Mesenchymal stem cell (in vitro differentiated cells and primary cell): Measurements from ENCODE around the gene FOXP1.
A peak's percentile ranks its signal among the peaks of the same experiment; 100 is the strongest.

Source experiments
- DNase-seq: peaks from one replicate; pipeline ENCODE4 v3.0.0-alpha.2; 2013
- H2AFZ ChIP-seq: one replicate; pipeline ENCODE4 v1.6.1; 2013; ENCODE audit warnings: low read depth, mild to moderate bottlenecking, control low read depth, inconsistent platforms, low read length, moderate library complexity
- H2AK5ac ChIP-seq: 2 replicates; pipeline ENCODE4 v1.6.1; 2013; ENCODE audit warnings: low read length, moderate library complexity, mild to moderate bottlenecking, inconsistent platforms; ENCODE audit not compliant: severe bottlenecking
- H2BK120ac ChIP-seq: one replicate; pipeline ENCODE4 v1.6.1; 2013; ENCODE audit warnings: low read depth, mild to moderate bottlenecking, inconsistent platforms, low read length, moderate library complexity
- H2BK12ac ChIP-seq, 2 experiments: one replicate each; pipeline ENCODE4 v1.6.1; 2013; ENCODE audit warnings: inconsistent platforms in 2 of 2, low read length in 2 of 2, mild to moderate bottlenecking in 2 of 2, moderate library complexity in 2 of 2, control low read depth in 1 of 2
- H2BK15ac ChIP-seq: one replicate; pipeline ENCODE4 v1.6.1; 2013; ENCODE audit warnings: mild to moderate bottlenecking, low read depth, inconsistent platforms; ENCODE audit not compliant: poor library complexity, severe bottlenecking
- H2BK5ac ChIP-seq: 2 replicates; pipeline ENCODE4 v1.6.1; 2013; ENCODE audit warnings: low read depth, mild to moderate bottlenecking, low read length, control low read depth, inconsistent platforms; ENCODE audit not compliant: poor library complexity, severe bottlenecking
- H3K14ac ChIP-seq, 2 experiments: one replicate each; pipeline ENCODE4 v1.6.1; 2013; ENCODE audit warnings: inconsistent platforms in 2 of 2, low read length in 2 of 2, control low read depth in 1 of 2, mild to moderate bottlenecking in 1 of 2, moderate library complexity in 1 of 2
- H3K18ac ChIP-seq, 2 experiments: one replicate each; pipeline ENCODE4 v1.6.1; 2013; ENCODE audit warnings: inconsistent platforms in 2 of 2, low read length in 2 of 2, control low read depth in 1 of 2, low read depth in 1 of 2, mild to moderate bottlenecking in 1 of 2
- H3K23ac ChIP-seq, 2 experiments: one replicate each; pipeline ENCODE4 v1.6.1; 2013; ENCODE audit warnings: inconsistent platforms in 2 of 2, low read length in 2 of 2, mild to moderate bottlenecking in 2 of 2, moderate library complexity in 2 of 2, control low read depth in 1 of 2
- H3K27ac ChIP-seq: 2 replicates; pipeline ENCODE4 v1.5.1; 2013; ENCODE audit warnings: mild to moderate bottlenecking, moderate library complexity, low read length, control low read depth, inconsistent platforms; ENCODE audit not compliant: poor library complexity, severe bottlenecking
- H3K27me3 ChIP-seq, 2 experiments: 2 replicates each; pipeline versions ENCODE4 v1.6.1 to v1.7.0; 2013; ENCODE audit warnings: low read length in 2 of 2, mild to moderate bottlenecking in 2 of 2, moderate library complexity in 2 of 2, control low read depth in 1 of 2, inconsistent platforms in 1 of 2; ENCODE audit not compliant: control insufficient read depth in 1 of 2, insufficient read depth in 1 of 2
- H3K36me3 ChIP-seq, 2 experiments: 2 replicates each; pipeline versions ENCODE4 v1.6.1 to v1.7.0; 2013; ENCODE audit warnings: low read length in 2 of 2, control low read depth in 1 of 2, inconsistent platforms in 1 of 2, low read depth in 1 of 2, mild to moderate bottlenecking in 1 of 2; ENCODE audit not compliant: insufficient read depth in 2 of 2, control insufficient read depth in 1 of 2
- H3K4ac ChIP-seq, 2 experiments: one replicate each; pipeline ENCODE4 v1.6.1; 2013; ENCODE audit warnings: inconsistent platforms in 2 of 2, low read length in 2 of 2, mild to moderate bottlenecking in 2 of 2, moderate library complexity in 2 of 2, control low read depth in 1 of 2, low read depth in 1 of 2
- H3K4me1 ChIP-seq: 2 replicates; pipeline ENCODE4 v1.6.1; 2013; ENCODE audit warnings: low read depth, low read length, control low read depth; ENCODE audit not compliant: control insufficient read depth, insufficient read depth
- H3K4me2 ChIP-seq: 2 replicates; pipeline ENCODE4 v1.6.1; 2013; ENCODE audit warnings: low read length, mild to moderate bottlenecking, inconsistent platforms; ENCODE audit not compliant: poor library complexity, severe bottlenecking
- H3K4me3 ChIP-seq, 2 experiments: 2 replicates each; pipeline versions ENCODE4 v1.5.1 to v1.7.0; 2013; ENCODE audit warnings: low read length in 2 of 2, mild to moderate bottlenecking in 2 of 2, control low read depth in 1 of 2, low read depth in 1 of 2; ENCODE audit not compliant: insufficient read depth in 1 of 2
- H3K79me1 ChIP-seq: replicated peaks from 2 replicates; pipeline ENCODE4 v1.6.1; 2013; ENCODE audit warnings: mild to moderate bottlenecking, control low read depth, low read length, inconsistent platforms; ENCODE audit not compliant: poor library complexity, severe bottlenecking
- H3K9ac ChIP-seq: 2 replicates; pipeline ENCODE4 v1.7.0; 2013; ENCODE audit warnings: mild to moderate bottlenecking, low read length, moderate library complexity
- H3K9me3 ChIP-seq: 2 replicates; pipeline ENCODE4 v1.7.0; 2013; ENCODE audit warnings: mild to moderate bottlenecking, low read length; ENCODE audit not compliant: control insufficient read depth
- H4K8ac ChIP-seq: one replicate; pipeline ENCODE4 v1.6.1; 2013; ENCODE audit warnings: inconsistent platforms, mild to moderate bottlenecking, low read length, moderate library complexity
- H4K91ac ChIP-seq: one replicate; pipeline ENCODE4 v1.6.1; 2013; ENCODE audit warnings: mild to moderate bottlenecking, low read length, inconsistent platforms
- WGBS: methylation state at CpG from one replicate; pipeline ENCODE4 v1.1.7; 2013; ENCODE audit warnings: mixed read lengths; 5-methylcytosine and 5-hydroxymethylcytosine counted together

The FOXP1 gene

GRCh38 chr3:71258116-71258515 is 325.4 kb downstream of the FOXP1 start:
- H3K9ac ChIP-seq: no peak overlapping the region
- peaks cover 6% of the 10 kb centered on the region for H3K4me1 ChIP-seq
- DNase-seq: peak; percentile 26
- no peak overlapping the region for H3K23ac ChIP-seq
- no peak overlapping the region for H2BK15ac ChIP-seq
- H3K9me3 ChIP-seq: no peaks in the 10 kb centered on the region
- H3K4me2 ChIP-seq: no peak overlapping the region
- H3K79me1 ChIP-seq: peaks cover 34% of the 10 kb centered on the region
- H4K91ac ChIP-seq: no peak overlapping the region
- H3K14ac ChIP-seq: no peak overlapping the region
- H3K4ac ChIP-seq: peak overlapping the region in 1 of 2 experiments; percentile 78
- no peak overlapping the region for H4K8ac ChIP-seq
- H2BK120ac ChIP-seq: no peak overlapping the region
- peak overlapping the region; percentile 5 for H3K27ac ChIP-seq
- no peak overlapping the region for H3K4me3 ChIP-seq
- peak overlapping the region; percentile 37 to 60 for H3K18ac ChIP-seq
- H3K27me3 ChIP-seq: no peaks in the 10 kb centered on the region
- H2AK5ac ChIP-seq: peak overlapping the region; percentile 71
- no peak overlapping the region for H2AFZ ChIP-seq
- H2BK12ac ChIP-seq: no peak overlapping the region
- WGBS: 80% methylated on average over 1 of the region's 1 CpG
- no peak overlapping the region for H2BK5ac ChIP-seq
- no peaks in the 10 kb centered on the region for H3K36me3 ChIP-seq

DNA sequence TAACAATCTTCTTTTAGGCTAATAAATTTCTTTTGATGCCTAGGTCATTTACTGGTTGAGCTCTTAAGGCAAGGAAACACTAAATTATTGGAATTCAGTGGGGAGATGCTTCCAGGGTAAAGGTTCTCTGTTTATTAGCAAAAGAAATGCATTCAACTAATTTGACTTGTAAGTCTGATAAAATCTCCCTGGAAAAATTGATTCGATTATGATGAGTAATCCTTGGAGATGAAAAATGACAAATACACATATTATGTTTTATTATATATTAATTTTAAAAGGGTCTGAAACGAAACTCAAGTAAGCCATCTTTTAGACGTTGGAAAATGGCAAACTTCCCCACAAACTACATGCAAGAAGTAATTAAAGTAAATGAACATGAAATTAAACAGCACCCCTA is 328.0 kb downstream of the FOXP1 start:
- H2BK120ac ChIP-seq: no peak overlapping the region
- no peak overlapping the region for H3K14ac ChIP-seq
- no peak overlapping the region for H2BK5ac ChIP-seq
- no peak for DNase-seq
- H3K9me3 ChIP-seq: no peaks in the 10 kb centered on the region
- H3K23ac ChIP-seq: no peak overlapping the region
- H4K91ac ChIP-seq: no peak overlapping the region
- no peak overlapping the region for H3K4me3 ChIP-seq
- no peak overlapping the region for H4K8ac ChIP-seq
- no peak overlapping the region for H2AK5ac ChIP-seq
- H3K36me3 ChIP-seq: no peaks in the 10 kb centered on the region
- H2BK15ac ChIP-seq: no peak overlapping the region
- no peak overlapping the region for H3K4me2 ChIP-seq
- no peak overlapping the region for H3K4ac ChIP-seq
- H3K4me1 ChIP-seq: peaks cover 3% of the 10 kb centered on the region
- H2BK12ac ChIP-seq: no peak overlapping the region
- H3K27me3 ChIP-seq: no peaks in the 10 kb centered on the region
- no peak overlapping the region for H3K9ac ChIP-seq
- no peak overlapping the region for H2AFZ ChIP-seq
- H3K79me1 ChIP-seq: peaks cover 38% of the 10 kb centered on the region
- no peak overlapping the region for H3K18ac ChIP-seq
- no CpG with 5 or more reads among the region's 3 CpGs for WGBS
- H3K27ac ChIP-seq: no peak overlapping the region

- no peak overlapping the region for H3K4ac ChIP-seq
- H3K9ac ChIP-seq: no peak overlapping the region
- H2BK5ac ChIP-seq: no peak overlapping the region
- no peak overlapping the region for H3K14ac ChIP-seq
- H4K91ac ChIP-seq: no peak overlapping the region
- no peak overlapping the region for H2BK15ac ChIP-seq
- H3K36me3 ChIP-seq: no peaks in the 10 kb centered on the region
- H3K23ac ChIP-seq: no peak overlapping the region
- H3K4me2 ChIP-seq: no peak overlapping the region
- no peak overlapping the region for H2BK12ac ChIP-seq
- H2AK5ac ChIP-seq: no peak overlapping the region
- no peak overlapping the region for H3K18ac ChIP-seq
- H3K4me3 ChIP-seq: no peak overlapping the region
- peaks cover 42% of the 10 kb centered on the region for H3K79me1 ChIP-seq
- H3K27ac ChIP-seq: no peak overlapping the region
- no peaks in the 10 kb centered on the region for H3K9me3 ChIP-seq
- no peak for DNase-seq
- H3K4me1 ChIP-seq: peaks cover 3% of the 10 kb centered on the region
- H3K27me3 ChIP-seq: no peaks in the 10 kb centered on the region
- WGBS: 97% methylated on average over 6 of the region's 7 CpGs
- H2AFZ ChIP-seq: no peak overlapping the region
- no peak overlapping the region for H4K8ac ChIP-seq
- H2BK120ac ChIP-seq: no peak overlapping the region
These were observed 329.1 kb downstream of the FOXP1 start for GRCh38 chr3:71254281-71255057.

DNA sequence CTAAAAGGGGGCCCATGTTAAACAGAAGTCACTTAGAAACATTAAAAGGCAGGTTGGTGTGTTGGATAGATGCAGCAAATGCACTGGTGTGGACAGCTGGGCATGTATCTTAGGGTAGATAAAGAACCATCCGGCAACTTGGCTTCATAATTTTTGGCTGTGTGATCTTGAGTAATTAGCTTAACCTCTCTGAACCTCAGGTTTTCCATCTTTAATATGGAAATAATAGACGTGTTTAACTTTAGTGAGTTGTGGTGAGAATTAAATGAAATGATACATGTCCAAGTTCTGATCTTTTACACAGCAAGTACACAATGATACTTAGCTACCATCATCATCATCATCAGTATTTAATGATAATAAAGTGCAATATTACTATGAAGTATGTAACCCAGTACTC is 330.4 kb downstream of the FOXP1 start:
- Histone ChIP-seq H3K4me2 (no peak overlapping the region), H3K36me3 (no peaks in the 10 kb centered on the region)

More for the DNA sequence above, 330.4 kb downstream of the FOXP1 start:
- Histone ChIP-seq H3K23ac (no peak overlapping the region), H2BK5ac (no peak overlapping the region), H3K14ac (no peak overlapping the region), H2BK15ac (no peak overlapping the region), H3K18ac (no peak overlapping the region), H2AK5ac (no peak overlapping the region), H2AFZ (no peak overlapping the region), H4K91ac (no peak overlapping the region), H2BK120ac (no peak overlapping the region), H3K9me3 (no peaks in the 10 kb centered on the region), H3K9ac (no peak overlapping the region), H4K8ac (no peak overlapping the region), H3K4me1 (peaks cover 2% of the 10 kb centered on the region), H3K4me3 (no peak overlapping the region), H3K27me3 (no peaks in the 10 kb centered on the region), H2BK12ac (no peak overlapping the region), H3K4ac (no peak overlapping the region), H3K79me1 (peaks cover 37% of the 10 kb centered on the region), H3K27ac (no peak overlapping the region)
- 100% methylated on average over 1 of the region's 2 CpGs for WGBS
- DNase-seq: no peak
